Muscle layer of colon (tissue), 2 donors: Measurements from ENCODE around the gene COPA.

Source experiments
- H3K27ac ChIP-seq: one replicate; pipeline ENCODE4 v1.7.0; 2013; ENCODE audit warnings: low read depth, mild to moderate bottlenecking, low read length, moderate library complexity
- H3K27me3 ChIP-seq, 2 donors: one replicate each; pipeline ENCODE4 v1.7.0; 2013; ENCODE audit warnings: low read length in 2 of 2, mild to moderate bottlenecking in 2 of 2; ENCODE audit not compliant: insufficient read depth in 2 of 2, control insufficient read depth in 1 of 2
- H3K36me3 ChIP-seq: one replicate; pipeline ENCODE4 v1.7.0; 2013; ENCODE audit warnings: mild to moderate bottlenecking, low read length; ENCODE audit not compliant: insufficient read depth
- H3K4me1 ChIP-seq: one replicate; pipeline ENCODE4 v1.7.0; 2013; ENCODE audit warnings: mild to moderate bottlenecking, low read length; ENCODE audit not compliant: insufficient read depth
- H3K4me3 ChIP-seq, 2 donors: one replicate each; pipeline ENCODE4 v1.7.0; 2013; ENCODE audit warnings: low read length in 2 of 2, low read depth in 1 of 2, mild to moderate bottlenecking in 1 of 2, moderate library complexity in 1 of 2
- H3K9ac ChIP-seq: one replicate; pipeline ENCODE4 v1.7.0; 2013; ENCODE audit warnings: low read length
- H3K9me3 ChIP-seq: one replicate; pipeline ENCODE4 v1.7.0; 2013; ENCODE audit warnings: mild to moderate bottlenecking, low read length
- donor health status: abdominal sarcoma.
- donor health status: Adenocarcinoma of cecum.

The COPA gene

DNA sequence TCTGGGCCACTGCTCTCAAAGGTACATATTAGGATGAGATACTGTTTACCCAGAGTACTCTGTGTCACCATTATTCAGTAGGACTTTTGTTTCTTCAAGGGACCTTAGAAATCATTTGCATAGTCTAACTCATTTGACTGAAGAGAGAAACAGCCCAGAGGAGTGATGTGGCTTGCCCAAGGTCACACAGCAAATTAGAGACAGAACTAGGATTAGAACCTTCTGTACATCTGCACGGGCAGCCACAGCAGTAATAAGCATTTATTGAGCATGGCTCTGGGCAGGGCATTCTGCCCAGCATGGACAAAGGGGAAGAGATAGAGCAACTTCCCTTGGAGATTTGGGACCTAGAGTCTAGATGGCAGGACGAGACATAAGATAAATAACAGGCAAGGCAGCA is 18.1 kb upstream of the COPA start:
- no peaks in the 10 kb centered on the region for H3K9me3 ChIP-seq
- H3K27ac ChIP-seq = no peak overlapping the region
- H3K4me1 ChIP-seq = no peaks in the 10 kb centered on the region
- H3K36me3 ChIP-seq = peaks cover 23% of the 10 kb centered on the region
- H3K4me3 ChIP-seq = no peak overlapping the region
- H3K27me3 ChIP-seq = no peaks in the 10 kb centered on the region
- no peak overlapping the region for H3K9ac ChIP-seq

DNA sequence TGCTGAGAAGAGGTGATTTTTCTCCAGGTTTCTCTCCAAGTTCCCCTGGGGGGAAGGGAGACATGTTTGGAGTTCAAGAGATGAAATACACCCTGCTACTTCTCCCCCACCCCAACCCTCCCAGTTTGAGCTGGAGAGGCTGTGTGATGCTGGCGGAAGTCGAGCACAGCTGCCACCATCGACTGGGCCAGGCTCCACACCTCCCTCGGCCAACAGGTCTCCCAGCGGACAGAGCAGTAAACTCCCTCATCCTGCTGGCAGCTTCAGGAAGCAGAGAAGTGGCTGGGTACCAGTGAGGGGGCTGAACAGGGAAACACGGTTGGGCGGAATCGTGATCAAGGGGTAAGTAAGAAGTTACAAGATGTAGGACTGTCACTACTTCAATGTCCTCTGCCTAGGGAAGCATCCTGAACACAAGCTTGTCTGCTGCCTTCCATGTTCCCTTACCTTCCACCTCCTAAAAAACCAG is 17.2 kb upstream of the COPA start:
- H3K4me3 ChIP-seq = no peak overlapping the region
- no peak overlapping the region for H3K9ac ChIP-seq
- no peaks in the 10 kb centered on the region for H3K9me3 ChIP-seq
- no peaks in the 10 kb centered on the region for H3K27me3 ChIP-seq
- H3K4me1 ChIP-seq = no peaks in the 10 kb centered on the region
- H3K36me3 ChIP-seq = peaks cover 32% of the 10 kb centered on the region
- no peak overlapping the region for H3K27ac ChIP-seq

DNA sequence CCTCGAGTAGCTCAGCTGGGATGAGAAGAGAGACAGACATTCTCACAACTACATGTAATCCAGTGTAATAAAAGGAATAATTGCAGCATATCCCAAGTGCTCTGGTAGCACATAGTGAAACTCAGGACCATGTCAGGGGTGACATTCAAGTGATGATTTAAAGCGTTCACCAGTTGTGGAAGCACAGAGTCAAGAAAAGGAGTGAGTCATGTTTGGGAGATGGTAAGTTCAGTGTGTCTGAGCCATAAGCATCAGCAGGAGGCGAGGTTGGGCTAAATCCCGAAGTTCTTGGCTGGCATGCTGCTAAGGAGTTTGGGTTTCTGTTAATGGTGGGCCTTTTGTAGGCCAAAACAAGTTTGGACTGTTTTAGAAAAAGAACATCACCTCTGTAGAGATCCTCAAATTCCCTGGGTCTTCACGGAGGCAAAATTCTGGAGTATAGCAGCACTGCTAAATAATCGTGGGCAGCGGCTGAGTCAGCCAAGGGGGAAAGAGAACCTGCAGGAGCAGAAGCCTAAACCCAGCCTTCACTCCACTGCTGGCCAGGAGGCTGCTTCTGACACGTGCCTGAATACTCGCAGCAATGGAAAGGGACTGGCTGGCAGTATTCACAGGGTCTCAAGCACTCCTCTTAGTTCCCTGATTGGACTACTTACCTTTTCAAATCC is 16.6 kb upstream of the COPA start:
- Histone ChIP-seq H3K27me3 (no peaks in the 10 kb centered on the region), H3K9ac (no peak overlapping the region), H3K36me3 (peaks cover 38% of the 10 kb centered on the region), H3K4me3 (no peak overlapping the region), H3K4me1 (no peaks in the 10 kb centered on the region), H3K9me3 (no peaks in the 10 kb centered on the region), H3K27ac (no peak overlapping the region)

DNA sequence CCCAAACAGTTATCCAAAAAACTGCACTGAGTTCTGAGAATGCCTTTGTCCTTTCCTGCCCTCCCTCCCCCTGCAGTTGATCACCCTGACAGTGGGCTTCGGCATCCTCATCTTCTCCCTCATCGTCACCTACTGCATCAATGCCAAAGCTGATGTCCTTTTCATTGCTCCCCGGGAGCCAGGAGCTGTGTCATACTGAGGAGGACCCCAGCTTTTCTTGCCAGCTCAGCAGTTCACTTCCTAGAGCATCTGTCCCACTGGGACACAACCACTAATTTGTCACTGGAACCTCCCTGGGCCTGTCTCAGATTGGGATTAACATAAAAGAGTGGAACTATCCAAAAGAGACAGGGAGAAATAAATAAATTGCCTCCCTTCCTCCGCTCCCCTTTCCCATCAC is 15.0 kb upstream of the COPA start:
- H3K4me3 ChIP-seq = no peak overlapping the region
- no peaks in the 10 kb centered on the region for H3K4me1 ChIP-seq
- no peaks in the 10 kb centered on the region for H3K27me3 ChIP-seq
- H3K9me3 ChIP-seq = no peaks in the 10 kb centered on the region
- H3K27ac ChIP-seq = no peak overlapping the region
- no peak overlapping the region for H3K9ac ChIP-seq
- peaks cover 54% of the 10 kb centered on the region for H3K36me3 ChIP-seq

DNA sequence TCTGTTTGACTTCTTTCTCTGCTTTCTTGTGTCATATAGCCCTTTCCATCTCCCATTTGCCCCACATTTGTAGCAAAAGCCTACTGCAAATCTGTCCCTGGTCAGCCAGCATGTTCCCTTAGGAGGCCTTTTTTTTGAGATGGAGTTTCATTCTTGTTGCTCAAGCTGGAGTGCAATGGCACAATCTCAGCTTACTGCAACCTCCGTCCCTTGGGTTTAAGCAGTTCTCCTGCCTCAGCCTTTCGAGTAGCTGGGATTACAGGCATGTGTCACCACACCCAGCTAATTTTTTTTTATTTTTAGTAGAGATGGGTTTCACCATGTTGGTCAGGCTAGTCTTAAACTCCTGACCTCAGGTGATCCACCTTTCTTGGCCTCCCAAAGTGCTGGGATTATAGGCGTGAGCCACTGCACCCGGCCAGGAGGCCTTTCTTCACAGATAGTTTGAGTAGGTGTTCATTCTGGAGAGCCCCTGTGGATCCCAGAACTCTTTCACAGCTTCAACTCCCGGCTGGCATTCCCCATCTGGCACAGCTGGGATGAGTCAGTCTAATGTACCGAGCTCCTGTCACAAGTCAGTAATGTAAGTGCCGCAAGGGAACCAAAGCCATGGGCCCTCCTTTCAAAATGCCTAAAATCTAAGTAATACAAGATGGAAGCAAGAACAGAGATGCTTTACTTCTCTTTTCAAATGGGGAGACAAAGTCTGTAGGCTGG is 14.4 kb upstream of the COPA start:
- H3K9ac ChIP-seq = no peak overlapping the region
- peaks cover 60% of the 10 kb centered on the region for H3K36me3 ChIP-seq
- no peaks in the 10 kb centered on the region for H3K4me1 ChIP-seq
- no peaks in the 10 kb centered on the region for H3K27me3 ChIP-seq
- H3K27ac ChIP-seq = no peak overlapping the region
- H3K9me3 ChIP-seq = no peaks in the 10 kb centered on the region
- no peak overlapping the region for H3K4me3 ChIP-seq

DNA sequence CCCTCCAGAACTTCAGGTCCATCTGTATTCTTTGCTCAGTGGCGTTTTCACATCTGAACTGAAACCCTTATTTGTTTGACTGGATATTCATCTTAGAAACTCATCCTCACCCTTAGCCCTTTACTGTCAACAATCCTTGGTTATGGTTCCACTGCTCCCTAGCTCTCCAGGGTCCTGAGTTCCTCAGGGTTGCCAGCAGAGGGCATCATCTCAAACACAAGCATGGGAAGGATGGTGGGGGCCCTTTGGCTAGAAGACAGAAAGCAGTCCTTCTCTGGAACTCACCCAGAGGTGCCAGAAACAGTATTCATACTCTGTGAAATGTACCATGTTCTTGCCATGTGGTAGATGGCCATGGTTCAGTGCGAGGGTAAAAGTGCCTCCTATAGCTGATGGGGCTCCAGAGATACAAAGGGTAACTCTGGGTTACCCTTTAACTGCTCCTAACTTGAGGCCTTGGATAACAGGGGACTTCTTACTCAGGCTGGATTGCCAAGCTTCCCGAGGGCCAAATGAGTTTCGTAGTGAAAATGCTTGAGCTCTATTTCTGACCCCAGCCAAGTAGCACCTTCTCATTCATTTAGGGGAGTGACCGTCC is 11.4 kb upstream of the COPA start:
- Histone ChIP-seq H3K36me3 (peaks cover 89% of the 10 kb centered on the region), H3K4me1 (no peaks in the 10 kb centered on the region), H3K9ac (no peak overlapping the region), H3K27me3 (no peaks in the 10 kb centered on the region), H3K9me3 (no peaks in the 10 kb centered on the region), H3K4me3 (no peak overlapping the region), H3K27ac (no peak overlapping the region)

DNA sequence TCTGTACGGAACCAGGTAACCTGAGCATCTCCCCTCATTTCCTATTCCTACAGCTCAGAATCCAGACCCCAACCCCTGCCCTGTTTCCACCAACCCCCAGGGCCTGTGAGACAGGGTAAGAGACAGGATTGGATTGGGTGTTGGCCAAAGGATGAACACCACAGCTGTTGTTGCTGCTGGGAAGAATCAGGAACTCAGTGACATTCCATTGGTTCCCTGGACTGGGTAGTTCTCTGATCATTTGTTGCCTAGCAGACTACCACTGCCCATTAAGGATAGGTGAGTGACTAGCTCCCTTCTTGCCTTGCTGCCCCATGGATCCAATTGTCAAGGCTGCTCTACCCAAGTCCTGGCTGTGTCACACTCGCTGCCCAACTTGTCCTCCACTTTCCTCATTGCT is 10.2 kb upstream of the COPA start:
- no peaks in the 10 kb centered on the region for H3K9me3 ChIP-seq
- H3K27ac ChIP-seq = no peak overlapping the region
- no peaks in the 10 kb centered on the region for H3K27me3 ChIP-seq
- no peak overlapping the region for H3K4me3 ChIP-seq
- no peak overlapping the region for H3K9ac ChIP-seq
- H3K4me1 ChIP-seq = no peaks in the 10 kb centered on the region
- peaks cover 96% of the 10 kb centered on the region for H3K36me3 ChIP-seq

DNA sequence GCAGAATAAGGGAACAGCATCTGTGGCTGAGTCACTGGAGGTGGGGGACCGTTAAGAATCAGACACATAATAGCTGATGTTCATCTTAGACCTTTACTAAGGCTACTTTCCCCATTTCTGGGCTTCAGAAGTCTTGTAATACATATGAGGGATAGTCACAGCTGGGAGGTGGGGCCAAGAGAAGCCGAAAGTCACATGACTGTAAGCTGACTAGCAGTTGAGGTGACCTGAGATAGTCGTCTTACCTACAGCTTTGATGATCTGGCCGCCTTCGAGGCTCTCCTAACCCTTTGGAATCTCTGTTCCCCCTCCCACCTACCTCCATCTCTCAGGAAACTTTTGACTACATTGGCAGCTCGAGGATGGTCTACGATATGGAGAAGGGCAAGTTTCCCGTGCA is 9.5 kb upstream of the COPA start:
- Histone ChIP-seq H3K4me3 (no peak overlapping the region), H3K4me1 (no peaks in the 10 kb centered on the region), H3K27me3 (no peaks in the 10 kb centered on the region), H3K9ac (no peak overlapping the region), H3K27ac (no peak overlapping the region), H3K36me3 (peaks cover 96% of the 10 kb centered on the region), H3K9me3 (no peaks in the 10 kb centered on the region)

DNA sequence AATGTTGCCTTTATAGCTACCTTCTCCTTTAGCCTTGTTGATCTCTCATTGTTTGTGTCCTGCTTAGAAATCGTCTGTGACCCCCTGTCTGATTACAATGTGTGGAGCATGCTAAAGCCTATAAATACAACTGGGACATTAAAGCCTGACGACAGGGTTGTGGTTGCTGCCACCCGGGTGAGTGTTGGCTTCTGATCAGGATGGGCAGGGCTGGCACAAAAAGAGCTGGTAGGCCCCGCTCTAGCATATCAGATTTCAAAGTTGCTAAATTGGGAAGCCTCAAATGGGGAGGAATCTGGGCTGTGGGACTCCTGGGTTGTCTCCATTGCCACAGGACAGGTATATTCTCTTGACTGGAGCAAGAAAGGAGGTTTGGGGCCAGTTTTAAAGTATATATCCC is 8.6 kb upstream of the COPA start:
- H3K9me3 ChIP-seq = no peaks in the 10 kb centered on the region
- peaks cover 93% of the 10 kb centered on the region for H3K36me3 ChIP-seq
- H3K4me1 ChIP-seq = no peaks in the 10 kb centered on the region
- no peaks in the 10 kb centered on the region for H3K27me3 ChIP-seq
- H3K27ac ChIP-seq = no peak overlapping the region
- H3K9ac ChIP-seq = no peak overlapping the region
- no peak overlapping the region for H3K4me3 ChIP-seq

DNA sequence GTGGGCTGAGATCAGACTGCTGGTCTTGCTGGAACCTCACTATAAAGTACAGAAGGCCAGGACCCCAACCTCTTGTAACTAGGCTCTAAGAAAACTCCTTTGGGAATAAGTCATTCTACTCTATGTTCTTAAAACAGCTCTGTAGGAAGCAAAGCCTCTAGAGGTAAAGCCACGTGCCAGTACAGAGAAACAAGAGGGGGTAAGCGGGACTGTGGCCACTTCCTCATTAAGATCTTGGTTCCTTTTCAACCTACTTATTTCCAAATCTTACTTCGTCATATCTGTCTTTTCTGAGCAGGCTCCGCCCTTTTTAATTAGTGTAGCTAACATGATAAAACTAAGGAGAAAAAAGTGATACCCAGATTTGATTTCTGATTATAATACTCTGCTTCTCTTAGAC is 3.9 kb upstream of the COPA start:
- H3K9ac ChIP-seq = no peak overlapping the region
- peaks cover 47% of the 10 kb centered on the region for H3K36me3 ChIP-seq
- H3K27me3 ChIP-seq = no peaks in the 10 kb centered on the region
- H3K4me3 ChIP-seq = no peak overlapping the region
- H3K9me3 ChIP-seq = no peaks in the 10 kb centered on the region
- H3K4me1 ChIP-seq = peaks cover 12% of the 10 kb centered on the region
- H3K27ac ChIP-seq = no peak overlapping the region

DNA sequence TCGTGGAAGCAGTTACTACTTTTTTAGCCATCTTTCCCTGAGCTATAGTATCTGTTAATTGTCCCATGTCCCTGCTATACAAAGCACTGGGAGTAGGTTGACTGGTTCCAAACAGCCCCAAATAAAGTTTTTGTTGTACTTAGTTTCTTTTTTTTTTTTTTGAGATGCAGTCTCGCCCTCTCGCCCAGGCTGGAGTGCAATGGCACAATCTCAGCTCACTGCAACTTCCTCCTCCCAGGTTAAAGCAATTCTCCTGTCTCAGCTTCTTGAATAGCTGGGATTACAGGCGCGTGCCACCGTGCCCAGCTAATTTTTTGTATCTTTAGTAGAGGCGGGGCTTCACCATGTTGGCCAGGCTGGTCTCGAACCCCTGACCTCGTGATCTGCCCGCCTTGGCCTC is 3.4 kb upstream of the COPA start:
- Histone ChIP-seq H3K4me3 (no peak overlapping the region), H3K27me3 (no peaks in the 10 kb centered on the region), H3K9me3 (no peaks in the 10 kb centered on the region), H3K4me1 (peaks cover 16% of the 10 kb centered on the region), H3K36me3 (peaks cover 42% of the 10 kb centered on the region), H3K9ac (no peak overlapping the region), H3K27ac (no peak overlapping the region)
